Fibroblast of skin of abdomen (primary cell): Measurements from ENCODE around the gene KCNJ16. TPM values are rescaled to one million over a fixed set of nuclear protein-coding genes. Genes with fewer than 3 reads are reported as not detected.
A peak's percentile ranks its signal among the peaks of the same experiment; 100 is the strongest.
"Not testable (repeated sequence)": the region's sequence is repeated elsewhere in the genome, so short reads cannot be mapped to it uniquely, and the experiment has no call there.

Source experiments
- DNase-seq: peaks from one replicate; pipeline ENCODE4 v3.0.0-alpha.2; 2013
- polyA plus RNA-seq, 2 experiments: library from polyadenylated mRNA; unstranded; fragments of 120-200 nt; gene quantifications; one replicate each; pipeline ENCODE4 v1.2.1, GENCODE V29; 2013; ENCODE audit not compliant: insufficient read length in 2 of 2

The KCNJ16 gene
- not detected for polyA plus RNA-seq (2013, experiment 1 of 2; ENCODE audit: insufficient read length)
- not detected for polyA plus RNA-seq (2013, experiment 2 of 2; ENCODE audit: insufficient read length)

- DNase-seq = no peak
Measured at GRCh38 chr17:70074956-70075355, at the start of gene KCNJ16. Gene KCNJ16 (plus strand): TSS chr17:70075225. CDS start chr17:70132088, 56,863 bp downstream.

DNA sequence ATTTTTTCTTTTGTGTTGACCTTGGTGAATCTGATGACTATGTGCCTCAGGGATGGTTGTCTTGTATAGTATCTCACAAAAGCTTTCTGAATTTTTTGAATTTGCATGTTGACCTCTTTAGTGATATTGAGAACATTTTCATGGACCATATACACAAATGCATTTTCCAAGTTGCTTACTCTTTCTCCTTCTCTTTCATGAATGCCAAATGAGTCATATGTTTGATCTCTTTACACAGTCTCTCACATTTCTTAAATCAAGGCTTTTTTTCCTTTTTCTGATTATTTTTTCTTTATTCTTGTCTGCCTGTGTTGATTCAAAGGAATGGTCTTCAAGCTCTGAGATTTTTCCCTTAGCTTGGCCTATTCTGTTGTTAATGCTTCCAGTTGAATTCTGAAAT is 46.6 kb upstream of the KCNJ16 start:
- DNase-seq = no peak

DNA sequence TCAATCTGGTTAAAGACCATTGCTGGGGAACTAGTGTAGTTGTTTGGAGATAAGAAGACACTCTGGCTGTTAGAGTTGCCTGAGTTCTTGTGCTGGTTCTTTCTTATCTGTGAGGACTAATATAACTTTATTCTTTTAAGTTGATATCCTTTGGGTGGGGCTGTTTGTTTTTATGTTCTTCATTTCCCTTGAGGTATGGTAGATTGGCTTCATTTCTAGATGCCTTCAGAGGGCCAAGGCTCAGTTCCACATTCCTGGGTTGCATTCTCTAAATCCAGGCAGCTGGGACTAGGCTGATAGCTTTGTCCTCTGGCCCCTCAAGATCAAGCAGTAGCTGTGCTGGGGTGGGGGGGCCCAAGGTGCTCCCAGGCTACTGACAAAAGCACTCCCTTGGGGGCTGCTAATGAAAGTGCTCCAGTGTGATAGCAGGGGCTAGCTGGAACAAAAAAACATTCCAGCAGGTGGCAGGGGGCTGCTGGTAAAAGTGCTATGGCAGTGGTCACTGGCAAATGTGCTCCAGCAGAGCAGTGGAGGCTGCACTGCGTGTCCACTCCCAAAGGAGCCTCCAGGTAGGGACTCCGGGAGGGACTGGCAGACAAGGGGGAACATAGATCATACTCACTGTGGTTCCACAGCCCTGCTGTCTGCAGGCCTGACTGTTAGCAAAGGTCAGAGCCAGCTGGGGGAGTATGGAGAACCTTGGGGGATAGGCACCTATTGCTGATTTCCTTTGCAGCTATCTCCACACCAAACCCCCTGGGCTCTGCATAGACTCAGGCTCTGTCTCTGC is 45.9 kb upstream of the KCNJ16 start:
- no peak for DNase-seq

- DNase-seq = no peak
Measured at GRCh38 chr17:70030371-70030770, 44.7 kb upstream of the KCNJ16 start.

GRCh38 chr17:70031341-70031740 is 43.7 kb upstream of the KCNJ16 start:
- DNase-seq = no peak

DNA sequence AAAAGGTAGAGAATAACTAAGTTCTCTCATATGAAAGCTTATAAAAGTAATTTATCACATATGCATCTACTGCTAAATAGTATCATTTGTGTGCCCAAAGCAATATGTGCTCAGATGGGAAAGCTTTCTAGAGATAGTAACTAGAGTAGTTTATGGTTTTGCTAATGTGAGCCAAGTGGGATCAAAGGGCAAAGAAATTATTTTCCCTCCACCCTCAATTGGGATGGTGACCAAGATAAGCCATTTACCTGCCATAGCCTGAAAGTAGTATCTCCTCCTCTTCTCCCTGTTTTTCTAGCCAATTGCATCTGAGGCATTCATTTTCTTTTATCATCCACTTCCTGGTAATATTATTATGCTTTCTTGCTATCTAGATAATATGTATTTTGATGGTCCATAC is 41.9 kb upstream of the KCNJ16 start:
- DNase-seq = no peak

DNA sequence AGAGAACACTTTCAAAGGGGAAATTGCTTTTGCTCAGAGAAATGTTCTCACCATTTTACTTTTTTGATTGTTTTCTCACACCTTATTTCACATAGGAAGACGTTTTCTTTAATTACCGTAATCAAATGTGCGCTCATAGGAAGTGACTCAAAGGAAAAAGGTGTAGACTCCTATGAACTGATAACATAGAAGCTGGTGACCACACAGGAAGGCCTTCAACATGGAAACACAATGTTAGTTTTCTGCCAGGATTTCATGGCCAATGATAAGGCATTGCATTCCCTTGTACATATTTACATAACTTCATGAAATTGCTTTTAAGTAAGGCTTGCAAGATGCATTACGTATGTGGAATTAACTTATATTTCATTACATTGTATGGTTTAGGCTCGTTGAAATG is 40.9 kb upstream of the KCNJ16 start:
- no peak for DNase-seq

GRCh38 chr17:70037498-70037897 is 37.5 kb upstream of the KCNJ16 start:
- no peak for DNase-seq

DNA sequence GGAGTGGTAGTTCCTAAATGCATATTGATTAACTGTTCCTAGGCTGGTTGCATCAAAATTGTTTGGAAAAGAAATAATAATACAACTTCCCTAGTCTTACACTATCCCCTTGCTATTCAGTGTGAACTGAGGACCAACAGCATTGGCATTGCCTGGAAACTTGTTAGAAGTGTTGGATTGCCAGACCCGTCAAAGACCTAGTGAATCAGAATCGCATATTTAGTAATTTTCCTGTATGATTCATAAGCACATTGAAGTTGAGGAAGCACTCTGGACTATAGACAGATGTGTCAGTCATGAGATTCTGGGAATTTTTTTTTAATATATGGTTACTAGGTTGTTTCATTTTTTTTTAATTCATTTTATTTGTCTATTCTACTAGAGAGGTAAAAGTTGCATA is 34.7 kb upstream of the KCNJ16 start:
- DNase-seq = peak; percentile 32

DNA sequence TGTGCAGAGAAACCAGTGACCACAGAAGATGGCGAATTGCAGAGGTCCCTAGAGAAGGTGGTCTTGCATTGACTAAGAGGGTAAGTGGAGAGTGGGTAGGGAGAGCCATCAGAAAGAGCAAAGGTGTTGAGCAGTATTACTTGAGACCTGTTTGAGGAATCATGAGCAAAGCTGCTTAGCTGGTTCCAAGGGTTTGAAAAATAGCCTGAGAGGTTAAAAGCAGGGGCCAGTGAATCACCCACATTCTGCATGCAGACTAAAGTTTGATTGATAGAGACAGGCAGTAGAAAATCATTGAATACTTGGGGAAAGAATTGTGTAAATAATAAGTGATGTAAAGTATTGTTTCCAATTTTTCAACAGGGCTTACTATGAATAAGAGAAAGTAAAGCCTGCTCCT is 34.0 kb upstream of the KCNJ16 start:
- no peak for DNase-seq

DNA sequence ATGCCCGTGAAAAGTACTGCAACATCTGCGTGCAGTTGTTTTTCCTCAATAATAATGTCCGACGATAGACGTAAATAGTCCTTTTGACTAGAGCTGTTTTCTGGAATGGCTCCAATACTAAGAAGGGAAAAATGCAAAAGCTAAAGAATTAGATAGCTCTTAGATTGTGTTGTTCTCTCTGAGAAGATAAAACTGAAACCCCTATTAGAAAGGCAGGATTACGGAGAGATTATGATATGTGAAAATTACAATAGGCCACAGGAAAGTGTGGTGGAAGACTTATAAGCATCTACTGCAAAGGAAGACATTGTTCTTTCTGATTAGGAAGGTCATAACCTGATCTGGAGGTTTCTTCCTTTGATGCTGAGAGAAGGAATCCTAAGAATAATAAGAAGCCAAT is 33.5 kb upstream of the KCNJ16 start:
- DNase-seq = no peak

DNA sequence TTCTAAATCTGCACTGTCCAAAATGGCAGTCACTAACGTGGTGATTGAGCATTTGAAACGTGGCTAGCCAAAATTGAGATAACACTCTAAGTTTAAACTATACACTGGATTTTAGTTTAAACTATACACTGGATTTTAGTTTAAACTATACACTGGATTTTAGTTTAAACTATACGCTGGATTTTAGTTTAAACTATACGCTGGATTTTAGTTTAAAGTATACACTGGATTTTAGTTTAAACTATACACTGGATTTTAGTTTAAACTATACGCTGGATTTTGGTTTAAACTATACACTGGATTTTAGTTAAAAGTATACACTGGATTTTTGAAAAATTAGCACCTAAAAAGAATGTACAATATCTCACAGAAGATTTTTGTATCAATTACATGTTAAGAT is 29.2 kb upstream of the KCNJ16 start:
- DNase-seq = not testable (repeated sequence)

GRCh38 chr17:70047619-70048419 is 27.2 kb upstream of the KCNJ16 start:
- no peak for DNase-seq

DNA sequence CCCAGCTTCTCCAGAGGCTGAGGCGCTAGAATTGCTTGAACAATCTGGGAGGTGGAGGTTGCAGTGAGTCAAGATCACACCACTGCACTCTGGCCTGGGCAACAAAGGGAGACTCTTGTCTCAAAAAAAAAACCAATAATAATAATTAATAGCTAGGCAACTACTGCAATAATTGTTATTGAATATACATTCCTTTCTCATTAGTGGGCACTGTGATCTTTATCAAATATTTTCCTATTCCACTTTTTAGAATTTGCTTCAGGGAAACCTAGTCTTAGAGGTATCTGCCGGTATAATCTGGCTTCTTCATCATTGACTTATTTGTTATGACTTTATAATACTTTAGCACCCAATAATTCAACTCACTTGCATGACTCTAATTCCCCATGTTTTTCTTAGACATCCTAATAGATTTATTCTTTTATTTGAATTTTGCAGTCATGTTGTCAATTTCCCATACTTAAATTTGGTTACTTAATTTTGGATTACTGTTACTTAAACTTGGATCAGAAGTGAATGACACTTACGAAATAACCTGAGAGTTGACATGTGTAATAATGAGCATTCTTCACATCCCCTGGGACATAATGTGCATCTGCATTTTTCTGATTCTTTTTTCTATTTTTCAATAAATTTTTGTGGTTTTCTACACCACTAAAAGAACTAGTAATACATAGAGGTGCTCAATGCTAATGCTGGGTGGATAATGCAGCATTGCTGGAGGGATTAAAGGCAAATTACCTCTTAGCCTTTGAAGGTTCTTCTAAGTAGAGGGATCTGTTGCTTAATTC is 25.0 kb upstream of the KCNJ16 start:
- peak; percentile 30 for DNase-seq

GRCh38 chr17:70050931-70051330 is 24.1 kb upstream of the KCNJ16 start:
- no peak for DNase-seq

- no peak for DNase-seq
Measured at GRCh38 chr17:70053241-70054234, 21.5 kb upstream of the KCNJ16 start.

- no peak for DNase-seq
Measured at GRCh38 chr17:70055000-70055399, 20.0 kb upstream of the KCNJ16 start.

- no peak for DNase-seq
Measured at GRCh38 chr17:70059071-70059470, 16.0 kb upstream of the KCNJ16 start.

DNA sequence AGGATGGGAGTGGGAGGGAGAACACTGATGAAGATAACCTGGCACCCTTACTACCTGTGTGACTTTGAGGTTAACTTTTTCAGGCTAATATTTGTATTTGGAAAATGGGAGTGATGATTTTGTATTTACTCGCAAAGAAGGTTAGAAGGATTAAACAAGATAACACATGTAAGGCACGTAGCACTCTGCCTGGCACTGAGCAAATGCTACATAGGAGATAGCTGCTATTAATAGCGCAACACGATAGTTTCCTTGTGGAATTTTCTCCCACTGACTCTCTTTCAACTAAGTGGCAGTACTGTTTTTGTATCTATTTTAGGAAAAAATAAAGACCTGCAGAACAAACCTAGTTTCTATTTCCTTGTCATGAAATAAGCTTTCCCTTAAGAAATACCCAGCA is 15.4 kb upstream of the KCNJ16 start:
- no peak for DNase-seq

- no peak for DNase-seq
Measured at GRCh38 chr17:70060415-70060814, 14.6 kb upstream of the KCNJ16 start.

- no peak for DNase-seq
Measured at GRCh38 chr17:70067134-70067533, 7.9 kb upstream of the KCNJ16 start.
